Ishikawa (cell line): ENCODE measurements around the gene ADAMTS15.

ENCODE experiments used
- CREB1 ChIP-seq: IDR thresholded peaks from 2 replicates; pipeline ENCODE4 v1.6.1; 2012; ENCODE audit warnings: low read depth
- EP300 ChIP-seq: IDR thresholded peaks from 2 replicates; pipeline ENCODE4 v1.6.1; 2012; ENCODE audit warnings: borderline replicate concordance
- FOXM1 ChIP-seq: IDR thresholded peaks from 2 replicates; pipeline ENCODE4 v1.6.1; 2012; ENCODE audit warnings: low read depth, borderline replicate concordance
- NFIC ChIP-seq: IDR thresholded peaks from 2 replicates; pipeline ENCODE4 v1.6.1; 2012
- RAD21 ChIP-seq: IDR thresholded peaks from 2 replicates; pipeline ENCODE4 v1.6.1; 2012; ENCODE audit warnings: low read depth
- REST ChIP-seq: IDR thresholded peaks from 2 replicates; pipeline ENCODE4 v1.6.1; 2012; ENCODE audit warnings: low read depth, mild to moderate bottlenecking
- TAF1 ChIP-seq: IDR thresholded peaks from 2 replicates; pipeline ENCODE4 v1.6.1; 2012; ENCODE audit warnings: low read depth, mild to moderate bottlenecking
- USF1 ChIP-seq: IDR thresholded peaks from 2 replicates; pipeline ENCODE4 v1.6.1; 2012
- YY1 ChIP-seq: IDR thresholded peaks from 2 replicates; pipeline ENCODE4 v1.6.1; 2012; ENCODE audit warnings: low read depth
- ZBTB7A ChIP-seq: IDR thresholded peaks from 2 replicates; pipeline ENCODE4 v1.6.1; 2012; ENCODE audit warnings: low read depth

- TF ChIP-seq REST (no peak), ZBTB7A (no peak), YY1 (no peak), TAF1 (no peak), USF1 (no peak), EP300 (no peak), FOXM1 (no peak), CREB1 (no peak), RAD21 (no peak), NFIC (no peak)
Measured at GRCh38 chr11:130445788-130446187, 2.7 kb upstream of the ADAMTS15 start.
